Smooth muscle cell (in vitro differentiated cells): ENCODE data around the gene DAAM1. TPM values are rescaled to one million over a fixed set of nuclear protein-coding genes. Genes with fewer than 3 reads are reported as not detected.

ENCODE experiments used
- DNase-seq: peaks from one replicate; lab custom pipeline; 2025; ENCODE audit not compliant: unreplicated experiment; lab: John Stamatoyannopoulos, UW
- H2AFZ ChIP-seq: fragments of 200-600 bp; sonication (generic); 2 replicates; pipeline ENCODE4 v1.6.0; 2016; ENCODE audit warnings: antibody characterized with exemption, low read depth, mild to moderate bottlenecking
- H3F3A ChIP-seq: fragments of 200-600 bp; sonication (generic); 2 replicates; pipeline ENCODE4 v1.6.0; 2017; ENCODE audit warnings: antibody characterized with exemption, low read depth
- H3K27ac ChIP-seq: fragments of 200-600 bp; sonication (generic); 2 replicates; pipeline ENCODE4 v1.5.1; 2016; ENCODE audit warnings: low read depth, mild to moderate bottlenecking
- H3K27me3 ChIP-seq: fragments of 200-600 bp; sonication (generic); 2 replicates; pipeline ENCODE4 v1.6.1; 2016; ENCODE audit warnings: low read depth, mild to moderate bottlenecking
- H3K36me3 ChIP-seq: fragments of 200-600 bp; sonication (generic); 2 replicates; pipeline ENCODE4 v1.5.1; 2016; ENCODE audit warnings: low read depth
- H3K4me1 ChIP-seq: fragments of 200-600 bp; sonication (generic); 2 replicates; pipeline ENCODE4 v1.5.1; 2016; ENCODE audit warnings: low read depth
- H3K4me2 ChIP-seq: fragments of 200-600 bp; sonication (generic); 2 replicates; pipeline ENCODE4 v1.6.0; 2016; ENCODE audit warnings: mild to moderate bottlenecking
- H3K4me3 ChIP-seq: fragments of 200-600 bp; sonication (generic); 2 replicates; pipeline ENCODE4 v1.5.1; 2016; ENCODE audit warnings: mild to moderate bottlenecking
- H3K79me2 ChIP-seq: fragments of 200-600 bp; sonication (generic); 2 replicates; pipeline ENCODE4 v1.6.0; 2016; ENCODE audit warnings: low read depth, mild to moderate bottlenecking
- H3K9ac ChIP-seq: fragments of 200-600 bp; sonication (generic); 2 replicates; pipeline ENCODE4 v1.6.0; 2016; ENCODE audit warnings: low read depth
- H3K9me3 ChIP-seq: fragments of 200-600 bp; sonication (generic); replicated peaks from 2 replicates; pipeline ENCODE4 v1.5.1; 2016; ENCODE audit warnings: low read depth
- H4K20me1 ChIP-seq: fragments of 200-600 bp; sonication (generic); 2 replicates; pipeline ENCODE4 v1.6.0; 2016; ENCODE audit warnings: low read depth
- WGBS: methylation state at CpG from one replicate; pipeline ENCODE4 v1.1.7; 2016; ENCODE audit warnings: low lambda C conversion rate; 5-methylcytosine and 5-hydroxymethylcytosine counted together
- polyA plus RNA-seq: library from polyadenylated mRNA; unstranded; fragments of >200 nt; fragmentation: Nextera tagmentation; extraction: Ambion mirVana; gene quantifications from 2 replicates; pipeline ENCODE4 v1.2.1, GENCODE V29; 2016
- total RNA-seq: library from RNA; depleted of rRNA; stranded (reverse); fragments of >200 nt; gene quantifications from 2 replicates; pipeline ENCODE4 v1.2.3, GENCODE V29; 2014
- TF ChIP-seq, protein P1 (sequence below): fragments of 200-600 bp; sonication (generic); IDR thresholded peaks from 2 replicates; pipeline ENCODE4 v1.5.1; 2017; ENCODE audit warnings: borderline replicate concordance, mild to moderate bottlenecking, antibody characterized with exemption; ENCODE audit not compliant: insufficient read depth, poor library complexity, severe bottlenecking

DAAM1 gene
- total and polyA plus RNA-seq, 2 experiments from 2014 or later = 10.9 to 46.4 TPM

DNA sequence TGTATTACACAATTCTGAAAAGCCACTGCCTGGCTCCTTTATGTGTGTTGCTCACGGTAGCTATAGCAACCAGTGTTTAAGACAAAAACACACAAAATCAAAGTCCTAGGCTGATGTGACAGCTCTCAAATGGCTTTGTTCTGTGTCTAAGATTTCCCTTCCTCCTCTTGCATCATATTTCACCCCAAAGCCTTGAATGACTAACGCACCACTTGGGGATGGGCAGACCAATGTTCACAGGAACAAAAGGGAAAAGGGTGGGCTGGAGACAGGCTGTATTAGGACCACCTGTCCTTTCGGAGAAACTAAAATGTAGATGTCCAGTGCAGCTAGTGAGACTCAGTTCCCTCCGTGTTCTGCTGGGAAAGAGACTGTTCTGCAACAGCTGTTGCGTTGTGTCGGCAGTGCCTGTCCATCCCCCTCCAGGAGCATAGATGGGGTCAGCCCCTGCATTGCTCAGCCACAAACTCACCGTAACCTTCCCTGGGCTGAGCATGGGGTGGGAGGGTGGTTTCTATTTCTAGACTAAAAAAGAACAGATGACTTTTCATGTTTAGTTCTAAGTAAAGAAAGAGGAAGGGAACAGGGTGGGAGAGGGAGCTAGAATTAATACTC lies 26.8 kb upstream of the DAAM1 start:
- H3K27ac ChIP-seq = peak overlapping the region; percentile 59
- no peaks in the 10 kb centered on the region for H4K20me1 ChIP-seq
- TF ChIP-seq, protein P1, sequence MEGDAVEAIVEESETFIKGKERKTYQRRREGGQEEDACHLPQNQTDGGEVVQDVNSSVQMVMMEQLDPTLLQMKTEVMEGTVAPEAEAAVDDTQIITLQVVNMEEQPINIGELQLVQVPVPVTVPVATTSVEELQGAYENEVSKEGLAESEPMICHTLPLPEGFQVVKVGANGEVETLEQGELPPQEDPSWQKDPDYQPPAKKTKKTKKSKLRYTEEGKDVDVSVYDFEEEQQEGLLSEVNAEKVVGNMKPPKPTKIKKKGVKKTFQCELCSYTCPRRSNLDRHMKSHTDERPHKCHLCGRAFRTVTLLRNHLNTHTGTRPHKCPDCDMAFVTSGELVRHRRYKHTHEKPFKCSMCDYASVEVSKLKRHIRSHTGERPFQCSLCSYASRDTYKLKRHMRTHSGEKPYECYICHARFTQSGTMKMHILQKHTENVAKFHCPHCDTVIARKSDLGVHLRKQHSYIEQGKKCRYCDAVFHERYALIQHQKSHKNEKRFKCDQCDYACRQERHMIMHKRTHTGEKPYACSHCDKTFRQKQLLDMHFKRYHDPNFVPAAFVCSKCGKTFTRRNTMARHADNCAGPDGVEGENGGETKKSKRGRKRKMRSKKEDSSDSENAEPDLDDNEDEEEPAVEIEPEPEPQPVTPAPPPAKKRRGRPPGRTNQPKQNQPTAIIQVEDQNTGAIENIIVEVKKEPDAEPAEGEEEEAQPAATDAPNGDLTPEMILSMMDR = no peak
- H3K4me1 ChIP-seq = peaks cover 7% of the 10 kb centered on the region
- peak overlapping the region; percentile 27 for H3K9ac ChIP-seq
- H2AFZ ChIP-seq = no peak overlapping the region
- no peaks in the 10 kb centered on the region for H3K27me3 ChIP-seq
- H3K79me2 ChIP-seq = no peaks in the 10 kb centered on the region
- no peaks in the 10 kb centered on the region for H3F3A ChIP-seq
- no peak overlapping the region for H3K4me2 ChIP-seq
- 56% methylated on average over 7 of the region's 7 CpGs for WGBS
- DNase-seq = no peak
- H3K36me3 ChIP-seq = no peaks in the 10 kb centered on the region
- no peak overlapping the region for H3K4me3 ChIP-seq
- H3K9me3 ChIP-seq = no peaks in the 10 kb centered on the region

DNA sequence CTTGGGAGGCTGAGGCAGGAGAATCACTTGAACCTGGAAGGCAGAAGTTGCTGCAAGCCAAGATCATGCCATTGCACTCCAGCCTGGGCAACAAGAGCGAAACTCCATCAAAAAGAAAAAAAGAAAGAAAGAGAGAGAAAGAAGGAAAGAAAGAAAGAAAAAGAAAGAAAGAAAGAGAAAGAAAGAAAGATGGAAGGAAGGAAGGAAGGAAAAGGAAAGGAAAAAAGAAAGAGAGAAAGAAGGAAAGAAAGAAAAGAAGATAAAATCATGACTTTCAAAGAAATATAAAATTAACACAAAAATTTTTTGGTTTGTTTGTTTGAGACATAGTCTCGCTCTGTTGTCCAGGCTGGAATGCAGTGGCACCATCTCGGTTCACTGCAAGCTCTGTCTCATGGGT lies 22.2 kb upstream of the DAAM1 start:
- Histone ChIP-seq H3K36me3 (no peaks in the 10 kb centered on the region), H3K79me2 (no peaks in the 10 kb centered on the region), H3K9ac (no peak overlapping the region), H3K4me2 (no peak overlapping the region), H3K27ac (no peak overlapping the region), H3K4me1 (peaks cover 6% of the 10 kb centered on the region), H3K4me3 (no peak overlapping the region), H4K20me1 (no peaks in the 10 kb centered on the region), H3F3A (no peaks in the 10 kb centered on the region), H3K9me3 (no peaks in the 10 kb centered on the region), H2AFZ (no peak overlapping the region), H3K27me3 (no peaks in the 10 kb centered on the region)
- WGBS = 94% methylated on average over 3 of the region's 3 CpGs
- TF ChIP-seq, protein P1 = no peak
- DNase-seq = no peak

DNA sequence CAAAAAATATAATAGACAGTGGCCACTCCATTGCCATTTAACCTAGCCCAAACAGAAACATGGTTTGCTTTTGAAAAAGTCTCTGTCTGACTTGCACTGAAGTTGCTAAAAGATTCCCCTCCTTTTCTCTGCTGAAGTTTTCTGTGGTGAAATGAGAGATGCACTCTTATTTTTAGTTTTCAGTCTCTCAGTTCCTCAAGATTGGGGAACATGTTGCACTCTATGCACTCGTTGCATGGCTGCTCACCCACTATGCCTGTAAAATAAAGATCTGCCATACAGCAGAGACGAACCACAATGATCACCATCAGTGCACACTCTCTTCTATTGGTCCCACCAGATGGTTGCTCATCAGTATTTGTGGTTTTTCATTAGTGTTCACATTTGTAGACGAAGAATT lies 13.1 kb upstream of the DAAM1 start:
- Histone ChIP-seq H3K27ac (no peak overlapping the region), H3K4me1 (no peaks in the 10 kb centered on the region), H3K79me2 (no peaks in the 10 kb centered on the region), H2AFZ (no peak overlapping the region), H3F3A (no peaks in the 10 kb centered on the region), H3K9ac (no peak overlapping the region), H4K20me1 (no peaks in the 10 kb centered on the region), H3K9me3 (no peaks in the 10 kb centered on the region), H3K36me3 (no peaks in the 10 kb centered on the region), H3K4me2 (no peak overlapping the region), H3K27me3 (no peaks in the 10 kb centered on the region), H3K4me3 (no peak overlapping the region)
- WGBS = 91% methylated on average over 3 of the region's 3 CpGs
- TF ChIP-seq, protein P1 = no peak
- no peak for DNase-seq

DNA sequence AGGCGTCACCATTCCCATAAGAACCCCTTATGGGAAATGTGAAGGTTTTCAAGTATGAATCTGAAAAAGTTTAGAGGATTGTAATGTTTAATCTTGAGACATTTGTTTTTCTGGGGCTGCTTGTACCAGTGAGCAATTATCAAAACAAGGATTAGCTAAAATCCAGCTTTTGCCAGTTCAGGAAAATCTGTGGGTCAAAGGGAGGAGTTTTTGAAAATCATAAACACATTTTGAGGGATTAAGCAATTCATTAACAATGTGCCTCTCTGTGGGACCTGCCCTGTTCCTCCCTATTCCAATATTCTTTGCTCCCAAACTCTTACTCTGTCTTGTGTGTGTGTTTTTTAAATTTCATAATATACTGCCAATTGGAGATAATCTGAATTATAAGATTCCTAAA lies 11.7 kb upstream of the DAAM1 start:
- Histone ChIP-seq H3K4me2 (no peak overlapping the region), H3K27me3 (no peaks in the 10 kb centered on the region), H3K9me3 (no peaks in the 10 kb centered on the region), H3F3A (no peaks in the 10 kb centered on the region), H4K20me1 (no peaks in the 10 kb centered on the region), H3K79me2 (no peaks in the 10 kb centered on the region), H3K4me3 (no peak overlapping the region), H3K9ac (no peak overlapping the region), H3K36me3 (no peaks in the 10 kb centered on the region), H3K4me1 (no peaks in the 10 kb centered on the region), H3K27ac (no peak overlapping the region), H2AFZ (no peak overlapping the region)
- no peak for DNase-seq
- 92% methylated on average over 1 of the region's 1 CpG for WGBS
- TF ChIP-seq, protein P1 = no peak
